K562 (cell line): ENCODE results near the gene LTA. TPM values are rescaled to one million over a fixed set of nuclear protein-coding genes. Genes with fewer than 3 reads are reported as not detected.

ENCODE experiments used
- ADNP ChIP-seq: fragments of 200-800 bp; sonication (Bioruptor generic); IDR thresholded peaks from 2 replicates; pipeline ENCODE4 v1.6.1; 2016; ENCODE audit warnings: missing genetic modification characterization, missing compliant biosample characterization
- BHLHE40 ChIP-seq: IDR thresholded peaks from 2 replicates; pipeline ENCODE4 v1.6.1; 2011; ENCODE audit warnings: low read length, improper control_type of control experiment
- CEBPG ChIP-seq, 3 experiments: fragments of 200-800 bp in 1 of 3; sonication (Bioruptor generic) in 1 of 3; sonication (generic) in 1 of 3; formaldehyde crosslinking in 1 of 3; IDR thresholded peaks in 2 of 3; conservative IDR thresholded peaks in 1 of 3; 2 replicates each; pipeline versions ENCODE4 v1.6.1 to v1.8.0; 2016 to 2022; ENCODE audit warnings: missing compliant biosample characterization in 2 of 3, missing genetic modification characterization in 2 of 3, mild to moderate bottlenecking in 1 of 3, missing genetic modification reagents in 1 of 3
- DMBX1 ChIP-seq: fragments of 250-450 bp; sonication (Bioruptor Pico); IDR thresholded peaks from 2 replicates; pipeline ENCODE4 v1.8.0; 2022; ENCODE audit warnings: inconsistent platforms, mild to moderate bottlenecking, moderate library complexity, borderline replicate concordance
- E2F3 ChIP-seq: fragments of 250-450 bp; sonication (Bioruptor Pico); IDR thresholded peaks from 2 replicates; pipeline ENCODE4 v1.4.0; 2020; ENCODE audit warnings: mild to moderate bottlenecking
- HNRNPUL1 ChIP-seq: fragments of 200-400 bp; formaldehyde crosslinking; IDR thresholded peaks from 2 replicates; pipeline ENCODE4 v1.6.1; 2017; ENCODE audit warnings: low read length
- SOX6 ChIP-seq: fragments of 450-650 bp; IDR thresholded peaks from 2 replicates; pipeline ENCODE4 v1.6.1; 2014; ENCODE audit warnings: mild to moderate bottlenecking
- TCFL5 ChIP-seq: fragments of 250-450 bp; sonication (Bioruptor Pico); conservative IDR thresholded peaks from 2 replicates; pipeline ENCODE4 v1.6.1; 2021; ENCODE audit warnings: mild to moderate bottlenecking, moderate library complexity, matching md5 sums
- TGIF2 ChIP-seq: sonication (generic); formaldehyde crosslinking; IDR thresholded peaks from 2 replicates; pipeline ENCODE4 v1.8.1; 2022; ENCODE audit warnings: mild to moderate bottlenecking, missing genetic modification reagents, moderate library complexity
- ZEB2 ChIP-seq: fragments of 450-650 bp; IDR thresholded peaks from 2 replicates; pipeline ENCODE4 v1.6.1; 2016
- ZNF41 ChIP-seq: fragments of 250-450 bp; sonication (Bioruptor Pico); conservative IDR thresholded peaks from 2 replicates; pipeline ENCODE4 v1.4.0; 2020; ENCODE audit warnings: mild to moderate bottlenecking
- polyA plus RNA-seq, 8 experiments: library from polyadenylated mRNA; depleted of rRNA in 4 of 8; stranded (reverse) in 5 of 8; unstranded in 3 of 8; fragments of >200 nt; fragmentation: Nextera tagmentation in 2 of 8; fragmentation: Illumina TruSeq in 1 of 8; extraction: Ambion mirVana in 2 of 8; extraction: Trizol in 1 of 8; gene quantifications; 2 replicates each; pipeline versions ENCODE4 v1.2.1 to v1.2.3, GENCODE V29; 2011 to 2014; ENCODE audit warnings: inconsistent platforms in 1 of 8, missing spikeins in 1 of 8
- total RNA-seq, 7 experiments: library from RNA; depleted of rRNA in 6 of 7; stranded (reverse); fragments of >200 nt in 6 of 7; fragmentation: Illumina TruSeq in 2 of 7; extraction: Trizol in 2 of 7; gene quantifications; 2 replicates each; pipeline versions ENCODE4 v1.2.1 to v1.2.3, GENCODE V29; 2011 to 2021; ENCODE audit warnings: low replicate concordance in 1 of 7
- TF ChIP-seq, protein P1 (sequence below): fragments of 150-350 bp; IDR thresholded peaks from 2 replicates; pipeline ENCODE4 v1.6.1; 2014; ENCODE audit warnings: low read depth, mild to moderate bottlenecking, low read length, borderline replicate concordance
- TF ChIP-seq, protein P2 (sequence below): fragments of 250-450 bp; sonication (Bioruptor Pico); IDR thresholded peaks from 2 replicates; pipeline ENCODE4 v1.4.0; 2020; ENCODE audit warnings: mild to moderate bottlenecking, moderate library complexity
- TF ChIP-seq, protein P3 (sequence below): fragments of 450-650 bp; IDR thresholded peaks from 2 replicates; pipeline ENCODE4 v1.6.1; 2016; ENCODE audit warnings: mild to moderate bottlenecking
- TF ChIP-seq, protein P4 (sequence below): fragments of 450-650 bp; formaldehyde crosslinking; IDR thresholded peaks from 2 replicates; pipeline ENCODE4 v1.4.0; 2020; ENCODE audit warnings: mild to moderate bottlenecking, moderate library complexity
- TF ChIP-seq, protein P5 (sequence below): fragments of 250-450 bp; sonication (Bioruptor Pico); IDR thresholded peaks from 2 replicates; pipeline ENCODE4 v1.5.1; 2021; ENCODE audit warnings: mild to moderate bottlenecking

Gene LTA
- total and polyA plus RNA-seq, 9 of the 15 experiments (the other 6 are each of a cell fraction or from before 2014, with no cell fraction given) = 0.80 TPM; not detected in 8

DNA sequence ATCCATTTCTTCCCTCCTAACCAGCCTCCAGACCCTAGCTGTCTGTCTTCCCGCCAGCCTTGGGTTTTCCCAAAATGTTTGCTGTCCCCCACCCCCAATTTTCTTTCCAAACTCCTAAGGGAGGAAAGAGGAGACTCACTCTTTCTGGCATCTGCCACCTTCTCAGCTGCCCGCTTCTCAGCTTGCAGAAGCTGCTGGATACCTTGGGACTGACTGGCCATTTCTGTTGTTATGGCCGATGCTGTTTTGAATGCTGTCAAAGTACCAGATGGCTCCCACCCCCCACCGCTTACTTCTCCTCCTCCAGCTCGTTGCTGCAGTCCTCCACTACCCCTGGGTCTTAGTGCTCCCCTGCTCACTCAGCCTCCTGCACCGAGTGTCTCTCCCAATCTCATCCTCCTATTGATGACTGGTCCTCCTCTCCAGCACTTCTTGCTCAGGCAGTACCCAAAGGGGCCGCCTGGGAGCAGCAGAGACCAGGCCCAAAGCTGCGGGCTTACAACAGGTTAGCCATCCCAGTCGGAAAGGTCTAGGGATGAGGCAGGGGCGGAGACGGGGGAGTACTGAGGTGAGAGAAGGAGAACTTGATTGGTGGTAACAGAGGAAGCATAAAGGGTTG, 25.6 kb upstream of the LTA start, which contains the start of gene ATP6V1G2 (continued):
- TF ChIP-seq, protein P1, sequence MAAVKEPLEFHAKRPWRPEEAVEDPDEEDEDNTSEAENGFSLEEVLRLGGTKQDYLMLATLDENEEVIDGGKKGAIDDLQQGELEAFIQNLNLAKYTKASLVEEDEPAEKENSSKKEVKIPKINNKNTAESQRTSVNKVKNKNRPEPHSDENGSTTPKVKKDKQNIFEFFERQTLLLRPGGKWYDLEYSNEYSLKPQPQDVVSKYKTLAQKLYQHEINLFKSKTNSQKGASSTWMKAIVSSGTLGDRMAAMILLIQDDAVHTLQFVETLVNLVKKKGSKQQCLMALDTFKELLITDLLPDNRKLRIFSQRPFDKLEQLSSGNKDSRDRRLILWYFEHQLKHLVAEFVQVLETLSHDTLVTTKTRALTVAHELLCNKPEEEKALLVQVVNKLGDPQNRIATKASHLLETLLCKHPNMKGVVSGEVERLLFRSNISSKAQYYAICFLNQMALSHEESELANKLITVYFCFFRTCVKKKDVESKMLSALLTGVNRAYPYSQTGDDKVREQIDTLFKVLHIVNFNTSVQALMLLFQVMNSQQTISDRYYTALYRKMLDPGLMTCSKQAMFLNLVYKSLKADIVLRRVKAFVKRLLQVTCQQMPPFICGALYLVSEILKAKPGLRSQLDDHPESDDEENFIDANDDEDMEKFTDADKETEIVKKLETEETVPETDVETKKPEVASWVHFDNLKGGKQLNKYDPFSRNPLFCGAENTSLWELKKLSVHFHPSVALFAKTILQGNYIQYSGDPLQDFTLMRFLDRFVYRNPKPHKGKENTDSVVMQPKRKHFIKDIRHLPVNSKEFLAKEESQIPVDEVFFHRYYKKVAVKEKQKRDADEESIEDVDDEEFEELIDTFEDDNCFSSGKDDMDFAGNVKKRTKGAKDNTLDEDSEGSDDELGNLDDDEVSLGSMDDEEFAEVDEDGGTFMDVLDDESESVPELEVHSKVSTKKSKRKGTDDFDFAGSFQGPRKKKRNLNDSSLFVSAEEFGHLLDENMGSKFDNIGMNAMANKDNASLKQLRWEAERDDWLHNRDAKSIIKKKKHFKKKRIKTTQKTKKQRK = no peak
- no peak for TF ChIP-seq CEBPG (CRISPR knock-in tag; IDR thresholded peaks at IDR 0.05)
- TF ChIP-seq CEBPG (tag; conservative IDR thresholded peaks at IDR 0.05 in 1 of 2, IDR thresholded peaks at IDR 0.05 in 1 of 2) = no peak; a peak in 1 of 4 replicates
- TF ChIP-seq BHLHE40 = peak; percentile 42; the same call in 1 of the 2 replicates
- no peak for TF ChIP-seq TGIF2 (CRISPR knock-in tag)
- no peak for TF ChIP-seq DMBX1 (CRISPR knock-in tag)
- TF ChIP-seq, protein P2, sequence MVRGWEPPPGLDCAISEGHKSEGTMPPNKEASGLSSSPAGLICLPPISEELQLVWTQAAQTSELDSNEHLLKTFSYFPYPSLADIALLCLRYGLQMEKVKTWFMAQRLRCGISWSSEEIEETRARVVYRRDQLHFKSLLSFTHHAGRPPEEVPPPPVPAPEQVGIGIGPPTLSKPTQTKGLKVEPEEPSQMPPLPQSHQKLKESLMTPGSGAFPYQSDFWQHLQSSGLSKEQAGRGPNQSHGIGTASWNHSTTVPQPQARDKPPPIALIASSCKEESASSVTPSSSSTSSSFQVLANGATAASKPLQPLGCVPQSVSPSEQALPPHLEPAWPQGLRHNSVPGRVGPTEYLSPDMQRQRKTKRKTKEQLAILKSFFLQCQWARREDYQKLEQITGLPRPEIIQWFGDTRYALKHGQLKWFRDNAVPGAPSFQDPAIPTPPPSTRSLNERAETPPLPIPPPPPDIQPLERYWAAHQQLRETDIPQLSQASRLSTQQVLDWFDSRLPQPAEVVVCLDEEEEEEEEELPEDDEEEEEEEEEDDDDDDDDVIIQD (CRISPR knock-in tag) = no peak
- TF ChIP-seq ZNF41 = no peak
- no peak for TF ChIP-seq TCFL5 (CRISPR knock-in tag)
- TF ChIP-seq SOX6 = peak; percentile 56; the same call in 1 of the 2 replicates
- TF ChIP-seq ZEB2 = peak; percentile 88
- no peak for TF ChIP-seq ADNP (tag)
- TF ChIP-seq E2F3 (CRISPR knock-in tag) = no peak
- TF ChIP-seq, protein P3, sequence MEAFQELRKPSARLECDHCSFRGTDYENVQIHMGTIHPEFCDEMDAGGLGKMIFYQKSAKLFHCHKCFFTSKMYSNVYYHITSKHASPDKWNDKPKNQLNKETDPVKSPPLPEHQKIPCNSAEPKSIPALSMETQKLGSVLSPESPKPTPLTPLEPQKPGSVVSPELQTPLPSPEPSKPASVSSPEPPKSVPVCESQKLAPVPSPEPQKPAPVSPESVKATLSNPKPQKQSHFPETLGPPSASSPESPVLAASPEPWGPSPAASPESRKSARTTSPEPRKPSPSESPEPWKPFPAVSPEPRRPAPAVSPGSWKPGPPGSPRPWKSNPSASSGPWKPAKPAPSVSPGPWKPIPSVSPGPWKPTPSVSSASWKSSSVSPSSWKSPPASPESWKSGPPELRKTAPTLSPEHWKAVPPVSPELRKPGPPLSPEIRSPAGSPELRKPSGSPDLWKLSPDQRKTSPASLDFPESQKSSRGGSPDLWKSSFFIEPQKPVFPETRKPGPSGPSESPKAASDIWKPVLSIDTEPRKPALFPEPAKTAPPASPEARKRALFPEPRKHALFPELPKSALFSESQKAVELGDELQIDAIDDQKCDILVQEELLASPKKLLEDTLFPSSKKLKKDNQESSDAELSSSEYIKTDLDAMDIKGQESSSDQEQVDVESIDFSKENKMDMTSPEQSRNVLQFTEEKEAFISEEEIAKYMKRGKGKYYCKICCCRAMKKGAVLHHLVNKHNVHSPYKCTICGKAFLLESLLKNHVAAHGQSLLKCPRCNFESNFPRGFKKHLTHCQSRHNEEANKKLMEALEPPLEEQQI = no peak
- TF ChIP-seq, protein P4, sequence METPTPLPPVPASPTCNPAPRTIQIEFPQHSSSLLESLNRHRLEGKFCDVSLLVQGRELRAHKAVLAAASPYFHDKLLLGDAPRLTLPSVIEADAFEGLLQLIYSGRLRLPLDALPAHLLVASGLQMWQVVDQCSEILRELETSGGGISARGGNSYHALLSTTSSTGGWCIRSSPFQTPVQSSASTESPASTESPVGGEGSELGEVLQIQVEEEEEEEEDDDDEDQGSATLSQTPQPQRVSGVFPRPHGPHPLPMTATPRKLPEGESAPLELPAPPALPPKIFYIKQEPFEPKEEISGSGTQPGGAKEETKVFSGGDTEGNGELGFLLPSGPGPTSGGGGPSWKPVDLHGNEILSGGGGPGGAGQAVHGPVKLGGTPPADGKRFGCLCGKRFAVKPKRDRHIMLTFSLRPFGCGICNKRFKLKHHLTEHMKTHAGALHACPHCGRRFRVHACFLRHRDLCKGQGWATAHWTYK (CRISPR knock-in tag) = no peak
- TF ChIP-seq, protein P5, sequence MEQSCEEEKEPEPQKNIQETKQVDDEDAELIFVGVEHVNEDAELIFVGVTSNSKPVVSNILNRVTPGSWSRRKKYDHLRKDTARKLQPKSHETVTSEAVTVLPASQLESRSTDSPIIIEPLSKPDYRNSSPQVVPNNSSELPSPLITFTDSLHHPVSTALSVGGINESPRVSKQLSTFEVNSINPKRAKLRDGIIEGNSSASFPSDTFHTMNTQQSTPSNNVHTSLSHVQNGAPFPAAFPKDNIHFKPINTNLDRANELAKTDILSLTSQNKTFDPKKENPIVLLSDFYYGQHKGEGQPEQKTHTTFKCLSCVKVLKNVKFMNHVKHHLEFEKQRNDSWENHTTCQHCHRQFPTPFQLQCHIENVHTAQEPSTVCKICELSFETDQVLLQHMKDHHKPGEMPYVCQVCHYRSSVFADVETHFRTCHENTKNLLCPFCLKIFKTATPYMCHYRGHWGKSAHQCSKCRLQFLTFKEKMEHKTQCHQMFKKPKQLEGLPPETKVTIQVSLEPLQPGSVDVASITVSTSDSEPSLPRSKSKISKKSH (CRISPR knock-in tag) = no peak
- no peak for TF ChIP-seq HNRNPUL1
